GM23338 (cell line): ENCODE results near the gene CBFA2T2. TPM values are rescaled to one million over a fixed set of nuclear protein-coding genes. Genes with fewer than 3 reads are reported as not detected.
A peak's percentile ranks its signal among the peaks of the same experiment; 100 is the strongest.
"Not testable (repeated sequence)": the region's sequence is repeated elsewhere in the genome, so short reads cannot be mapped to it uniquely, and the experiment has no call there.

Source experiments
- ATAC-seq: fragments of 200-7000 bp; cut with Tn5 transposase; 3 replicates; pipeline ENCODE4 v1.9.1; 2020
- DNase-seq: peaks from one replicate; pipeline ENCODE4 v3.0.0-alpha.2; 2015; ENCODE audit warnings: low spot score
- H2AFZ ChIP-seq: fragments of 200-600 bp; sonication (generic); 2 replicates; pipeline ENCODE4 v1.8.0; 2016; ENCODE audit warnings: antibody characterized with exemption, mild to moderate bottlenecking, moderate library complexity
- H3F3A ChIP-seq: fragments of 200-600 bp; sonication (generic); replicated peaks from 2 replicates; pipeline ENCODE4 v1.8.0; 2017; ENCODE audit warnings: antibody characterized with exemption, mixed run types, low read depth
- H3K27ac ChIP-seq: fragments of 200-600 bp; sonication (generic); 2 replicates; pipeline ENCODE4 v1.6.1; 2016; ENCODE audit warnings: low read depth
- H3K27me3 ChIP-seq: fragments of 200-600 bp; sonication (generic); 2 replicates; pipeline ENCODE4 v1.8.0; 2016; ENCODE audit warnings: mild to moderate bottlenecking, mixed run types, moderate library complexity; ENCODE audit not compliant: insufficient read depth
- H3K36me3 ChIP-seq: fragments of 200-600 bp; sonication (generic); 2 replicates; pipeline ENCODE4 v1.8.0; 2016; ENCODE audit warnings: mild to moderate bottlenecking; ENCODE audit not compliant: insufficient read depth
- H3K4me1 ChIP-seq: fragments of 200-600 bp; sonication (generic); 2 replicates; pipeline ENCODE4 v1.8.0; 2016; ENCODE audit warnings: mild to moderate bottlenecking, moderate library complexity; ENCODE audit not compliant: insufficient read depth
- H3K4me2 ChIP-seq: fragments of 200-600 bp; sonication (generic); 2 replicates; pipeline ENCODE4 v1.7.1; 2017; ENCODE audit warnings: mixed run types
- H3K4me3 ChIP-seq: fragments of 200-600 bp; sonication (generic); 2 replicates; pipeline ENCODE4 v1.6.1; 2016; ENCODE audit warnings: mixed run types
- H3K79me2 ChIP-seq: fragments of 200-600 bp; sonication (generic); replicated peaks from 2 replicates; pipeline ENCODE4 v1.8.0; 2017; ENCODE audit warnings: mild to moderate bottlenecking; ENCODE audit not compliant: insufficient read depth
- H3K9me2 ChIP-seq: fragments of 200-600 bp; sonication (generic); 2 replicates; pipeline ENCODE4 v1.8.0; 2017; ENCODE audit not compliant: insufficient read depth
- H4K20me1 ChIP-seq: fragments of 200-600 bp; sonication (generic); replicated peaks from 2 replicates; pipeline ENCODE4 v1.8.0; 2017; ENCODE audit warnings: mild to moderate bottlenecking; ENCODE audit not compliant: insufficient read depth
- H3K27ac Mint-ChIP-seq: 2 replicates; pipeline ENCODE4 v1.8.0; 2020; ENCODE audit warnings: inconsistent platforms, mild to moderate bottlenecking, moderate library complexity, mixed read lengths
- H3K27me3 Mint-ChIP-seq: 3 replicates; pipeline ENCODE4 v1.8.0; 2022; ENCODE audit warnings: low read depth, mild to moderate bottlenecking, moderate library complexity, mixed read lengths, inconsistent platforms; ENCODE audit not compliant: insufficient read depth, poor library complexity
- H3K36me3 Mint-ChIP-seq: 3 replicates; pipeline ENCODE4 v1.8.0; 2021; ENCODE audit warnings: low read depth, mild to moderate bottlenecking, inconsistent platforms, moderate library complexity, mixed read lengths
- H3K4me1 Mint-ChIP-seq: 3 replicates; pipeline ENCODE4 v1.8.0; 2020; ENCODE audit warnings: mild to moderate bottlenecking, inconsistent platforms, mixed read lengths
- H3K4me3 Mint-ChIP-seq: 3 replicates; pipeline ENCODE4 v1.8.0; 2021; ENCODE audit warnings: moderate library complexity, mild to moderate bottlenecking, inconsistent platforms, mixed read lengths
- H3K9me3 Mint-ChIP-seq: 3 replicates; pipeline ENCODE4 v1.8.0; 2020; ENCODE audit warnings: moderate library complexity, mild to moderate bottlenecking, inconsistent platforms, mixed read lengths
- CREB1 ChIP-seq: fragments of 250-450 bp; sonication (Bioruptor Pico); IDR thresholded peaks from 2 replicates; pipeline ENCODE4 v1.5.0; 2020; ENCODE audit warnings: low read depth, mild to moderate bottlenecking, moderate library complexity
- EZH2 ChIP-seq: fragments of 200-600 bp; sonication (generic); IDR thresholded peaks from one replicate; pipeline ENCODE4 v1.8.0; 2017; ENCODE audit warnings: antibody characterized with exemption, mild to moderate bottlenecking, low read depth; ENCODE audit not compliant: unreplicated experiment
- EZH2phosphoT487 ChIP-seq: fragments of 200-600 bp; sonication (generic); IDR thresholded peaks from one replicate; pipeline ENCODE4 v1.8.1; 2018; ENCODE audit warnings: antibody characterized with exemption; ENCODE audit not compliant: unreplicated experiment
- NANOG ChIP-seq: IDR thresholded peaks from 2 replicates; pipeline ENCODE4 v1.6.1; 2016; ENCODE audit warnings: antibody characterized with exemption, borderline replicate concordance
- POLR2AphosphoS5 ChIP-seq: IDR thresholded peaks from 2 replicates; pipeline ENCODE4 v1.6.1; 2016; ENCODE audit warnings: antibody characterized with exemption, low read depth
- ZNF114 ChIP-seq: fragments of 250-450 bp; sonication (Bioruptor Pico); IDR thresholded peaks from 2 replicates; pipeline ENCODE4 v1.5.0; 2020; ENCODE audit warnings: mild to moderate bottlenecking, moderate library complexity
- ZNF331 ChIP-seq: fragments of 250-450 bp; sonication (Bioruptor Pico); IDR thresholded peaks from 2 replicates; pipeline ENCODE4 v1.5.0; 2020; ENCODE audit warnings: low read depth, mild to moderate bottlenecking, moderate library complexity
- polyA plus RNA-seq: library from polyadenylated mRNA; unstranded; fragments of >200 nt; fragmentation: Nextera tagmentation; extraction: Ambion mirVana; gene quantifications from 2 replicates; pipeline ENCODE4 v1.2.1, GENCODE V29; 2016
- total RNA-seq: library from RNA; depleted of rRNA; stranded (reverse); fragments of >200 nt; shearing (Covaris generic); gene quantifications from 2 replicates; pipeline ENCODE4 v1.2.3, GENCODE V29; 2014
- TF ChIP-seq, protein P1 (sequence below): fragments of 250-450 bp; sonication (Bioruptor Pico); IDR thresholded peaks from 2 replicates; pipeline ENCODE4 v1.5.0; 2020; ENCODE audit warnings: mild to moderate bottlenecking, moderate library complexity
- TF ChIP-seq, protein P2 (sequence below): IDR thresholded peaks from 2 replicates; pipeline ENCODE4 v1.6.1; 2016; ENCODE audit warnings: antibody characterized with exemption
- TF ChIP-seq, protein P3 (sequence below): IDR thresholded peaks from one replicate; pipeline ENCODE4 v1.6.1; 2018; ENCODE audit warnings: antibody characterized with exemption; ENCODE audit not compliant: unreplicated experiment

Gene CBFA2T2
- total and polyA plus RNA-seq, 2 experiments from 2014 or later = 12.7 to 15.8 TPM

DNA sequence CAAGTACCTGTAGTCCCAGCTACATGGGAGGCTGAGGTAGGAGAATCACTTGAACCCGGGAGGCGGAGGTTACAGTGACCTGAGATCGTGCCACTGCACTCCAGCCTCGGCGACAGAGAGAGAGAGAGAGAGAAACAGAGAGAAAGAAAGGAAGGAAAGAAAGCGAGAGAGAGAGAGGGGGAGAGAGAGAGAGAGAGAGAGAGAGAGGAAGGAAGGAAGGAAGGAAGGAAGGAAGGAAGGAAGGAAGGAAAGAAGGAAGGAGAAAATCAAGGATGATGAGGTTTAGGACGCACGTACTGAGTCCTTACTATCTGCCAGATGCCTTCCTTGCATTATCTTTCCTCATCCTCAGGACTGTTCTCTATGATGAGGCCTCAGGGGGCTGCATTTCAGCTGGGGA, 25.1 kb upstream of the CBFA2T2 start:
- not testable (repeated sequence) for H3K27ac ChIP-seq, H3K4me2 ChIP-seq, H3K4me1 Mint-ChIP-seq, H3K27me3 Mint-ChIP-seq, H3K9me2 ChIP-seq, H3K9me3 Mint-ChIP-seq, H3K36me3 Mint-ChIP-seq, ATAC-seq, H3K27ac Mint-ChIP-seq, H3K36me3 ChIP-seq, H4K20me1 ChIP-seq, H3F3A ChIP-seq, H3K4me3 ChIP-seq, H2AFZ ChIP-seq, H3K4me1 ChIP-seq, H3K79me2 ChIP-seq, H3K4me3 Mint-ChIP-seq, H3K27me3 ChIP-seq, DNase-seq

DNA sequence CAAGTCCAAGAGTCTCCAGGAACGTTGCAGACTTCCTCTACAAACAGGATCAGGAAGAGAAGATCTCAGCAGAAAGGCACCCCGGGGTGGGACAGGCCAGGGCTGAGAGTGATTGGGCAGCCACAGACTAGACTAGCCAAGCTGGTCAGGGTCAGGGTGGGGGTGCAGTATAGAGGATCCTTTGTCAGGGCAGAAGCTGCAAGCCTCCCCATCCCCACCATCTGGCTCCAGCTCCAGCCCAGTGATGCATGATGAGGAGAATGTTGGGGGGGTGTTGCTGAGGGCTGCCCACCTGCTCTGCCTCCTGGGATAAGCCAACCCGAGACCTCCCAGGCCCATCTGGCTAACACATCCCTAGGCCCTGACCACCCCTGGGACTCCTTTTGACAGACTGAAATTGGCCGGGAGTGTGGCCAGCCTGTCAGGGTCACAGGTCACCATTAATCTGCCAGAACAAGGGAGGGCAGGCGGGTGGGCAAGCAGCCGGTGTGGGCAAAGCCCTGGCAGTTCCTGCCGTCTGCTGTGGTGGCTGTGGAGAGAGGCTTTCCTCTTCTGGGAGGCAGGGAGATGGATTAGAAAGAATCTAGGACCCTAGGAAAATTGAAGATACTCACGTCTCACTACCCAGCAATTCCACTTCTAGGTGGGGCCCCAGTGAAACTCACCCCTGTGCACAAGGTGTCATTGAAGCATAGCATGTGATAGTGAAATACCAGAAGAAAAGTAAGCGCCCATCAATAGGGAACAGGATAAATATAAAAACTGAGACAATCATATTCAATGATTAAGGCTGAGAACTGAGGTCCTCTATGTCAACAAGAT, 24.2 kb upstream of the CBFA2T2 start:
- ATAC-seq (peak; percentile 26; the same call in 2 of the 3 replicates), DNase-seq (no peak)
- Mint-ChIP-seq H3K27ac (no peak overlapping the region), H3K9me3 (no peaks in the 10 kb centered on the region), H3K27me3 (peaks cover 2% of the 10 kb centered on the region), H3K4me1 (peaks cover 5% of the 10 kb centered on the region), H3K4me3 (no peak overlapping the region), H3K36me3 (no peaks in the 10 kb centered on the region)
- no peaks in the 10 kb centered on the region for H3K9me2 ChIP-seq
- no peak overlapping the region for H3K4me2 ChIP-seq
- no peak overlapping the region for H2AFZ ChIP-seq
- H3K4me3 ChIP-seq = no peak overlapping the region
- H3K27ac ChIP-seq = no peak overlapping the region
- no peaks in the 10 kb centered on the region for H3K4me1 ChIP-seq
- no peaks in the 10 kb centered on the region for H3K27me3 ChIP-seq
- no peaks in the 10 kb centered on the region for H3F3A ChIP-seq
- no peaks in the 10 kb centered on the region for H4K20me1 ChIP-seq
- no peaks in the 10 kb centered on the region for H3K36me3 ChIP-seq
- H3K79me2 ChIP-seq = no peaks in the 10 kb centered on the region
- TF ChIP-seq, protein P1, sequence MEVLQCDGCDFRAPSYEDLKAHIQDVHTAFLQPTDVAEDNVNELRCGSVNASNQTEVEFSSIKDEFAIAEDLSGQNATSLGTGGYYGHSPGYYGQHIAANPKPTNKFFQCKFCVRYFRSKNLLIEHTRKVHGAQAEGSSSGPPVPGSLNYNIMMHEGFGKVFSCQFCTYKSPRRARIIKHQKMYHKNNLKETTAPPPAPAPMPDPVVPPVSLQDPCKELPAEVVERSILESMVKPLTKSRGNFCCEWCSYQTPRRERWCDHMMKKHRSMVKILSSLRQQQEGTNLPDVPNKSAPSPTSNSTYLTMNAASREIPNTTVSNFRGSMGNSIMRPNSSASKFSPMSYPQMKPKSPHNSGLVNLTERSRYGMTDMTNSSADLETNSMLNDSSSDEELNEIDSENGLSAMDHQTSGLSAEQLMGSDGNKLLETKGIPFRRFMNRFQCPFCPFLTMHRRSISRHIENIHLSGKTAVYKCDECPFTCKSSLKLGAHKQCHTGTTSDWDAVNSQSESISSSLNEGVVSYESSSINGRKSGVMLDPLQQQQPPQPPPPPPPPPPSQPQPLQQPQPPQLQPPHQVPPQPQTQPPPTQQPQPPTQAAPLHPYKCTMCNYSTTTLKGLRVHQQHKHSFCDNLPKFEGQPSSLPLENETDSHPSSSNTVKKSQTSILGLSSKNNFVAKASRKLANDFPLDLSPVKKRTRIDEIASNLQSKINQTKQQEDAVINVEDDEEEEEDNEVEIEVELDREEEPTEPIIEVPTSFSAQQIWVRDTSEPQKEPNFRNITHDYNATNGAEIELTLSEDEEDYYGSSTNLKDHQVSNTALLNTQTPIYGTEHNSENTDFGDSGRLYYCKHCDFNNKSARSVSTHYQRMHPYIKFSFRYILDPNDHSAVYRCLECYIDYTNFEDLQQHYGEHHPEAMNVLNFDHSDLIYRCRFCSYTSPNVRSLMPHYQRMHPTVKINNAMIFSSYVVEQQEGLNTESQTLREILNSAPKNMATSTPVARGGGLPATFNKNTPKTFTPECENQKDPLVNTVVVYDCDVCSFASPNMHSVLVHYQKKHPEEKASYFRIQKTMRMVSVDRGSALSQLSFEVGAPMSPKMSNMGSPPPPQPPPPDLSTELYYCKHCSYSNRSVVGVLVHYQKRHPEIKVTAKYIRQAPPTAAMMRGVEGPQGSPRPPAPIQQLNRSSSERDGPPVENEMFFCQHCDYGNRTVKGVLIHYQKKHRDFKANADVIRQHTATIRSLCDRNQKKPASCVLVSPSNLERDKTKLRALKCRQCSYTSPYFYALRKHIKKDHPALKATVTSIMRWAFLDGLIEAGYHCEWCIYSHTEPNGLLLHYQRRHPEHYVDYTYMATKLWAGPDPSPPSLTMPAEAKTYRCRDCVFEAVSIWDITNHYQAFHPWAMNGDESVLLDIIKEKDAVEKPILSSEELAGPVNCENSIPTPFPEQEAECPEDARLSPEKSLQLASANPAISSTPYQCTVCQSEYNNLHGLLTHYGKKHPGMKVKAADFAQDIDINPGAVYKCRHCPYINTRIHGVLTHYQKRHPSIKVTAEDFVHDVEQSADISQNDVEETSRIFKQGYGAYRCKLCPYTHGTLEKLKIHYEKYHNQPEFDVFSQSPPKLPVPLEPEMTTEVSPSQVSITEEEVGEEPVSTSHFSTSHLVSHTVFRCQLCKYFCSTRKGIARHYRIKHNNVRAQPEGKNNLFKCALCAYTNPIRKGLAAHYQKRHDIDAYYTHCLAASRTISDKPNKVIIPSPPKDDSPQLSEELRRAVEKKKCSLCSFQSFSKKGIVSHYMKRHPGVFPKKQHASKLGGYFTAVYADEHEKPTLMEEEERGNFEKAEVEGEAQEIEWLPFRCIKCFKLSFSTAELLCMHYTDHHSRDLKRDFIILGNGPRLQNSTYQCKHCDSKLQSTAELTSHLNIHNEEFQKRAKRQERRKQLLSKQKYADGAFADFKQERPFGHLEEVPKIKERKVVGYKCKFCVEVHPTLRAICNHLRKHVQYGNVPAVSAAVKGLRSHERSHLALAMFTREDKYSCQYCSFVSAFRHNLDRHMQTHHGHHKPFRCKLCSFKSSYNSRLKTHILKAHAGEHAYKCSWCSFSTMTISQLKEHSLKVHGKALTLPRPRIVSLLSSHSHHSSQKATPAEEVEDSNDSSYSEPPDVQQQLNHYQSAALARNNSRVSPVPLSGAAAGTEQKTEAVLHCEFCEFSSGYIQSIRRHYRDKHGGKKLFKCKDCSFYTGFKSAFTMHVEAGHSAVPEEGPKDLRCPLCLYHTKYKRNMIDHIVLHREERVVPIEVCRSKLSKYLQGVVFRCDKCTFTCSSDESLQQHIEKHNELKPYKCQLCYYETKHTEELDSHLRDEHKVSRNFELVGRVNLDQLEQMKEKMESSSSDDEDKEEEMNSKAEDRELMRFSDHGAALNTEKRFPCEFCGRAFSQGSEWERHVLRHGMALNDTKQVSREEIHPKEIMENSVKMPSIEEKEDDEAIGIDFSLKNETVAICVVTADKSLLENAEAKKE (CRISPR knock-in tag) = no peak
- TF ChIP-seq EZH2phosphoT487 (no peak), NANOG (no peak), EZH2 (no peak), ZNF114 (CRISPR knock-in tag) (no peak), POLR2AphosphoS5 (no peak), ZNF331 (CRISPR knock-in tag) (no peak), CREB1 (CRISPR knock-in tag) (no peak)
- TF ChIP-seq, protein P2, sequence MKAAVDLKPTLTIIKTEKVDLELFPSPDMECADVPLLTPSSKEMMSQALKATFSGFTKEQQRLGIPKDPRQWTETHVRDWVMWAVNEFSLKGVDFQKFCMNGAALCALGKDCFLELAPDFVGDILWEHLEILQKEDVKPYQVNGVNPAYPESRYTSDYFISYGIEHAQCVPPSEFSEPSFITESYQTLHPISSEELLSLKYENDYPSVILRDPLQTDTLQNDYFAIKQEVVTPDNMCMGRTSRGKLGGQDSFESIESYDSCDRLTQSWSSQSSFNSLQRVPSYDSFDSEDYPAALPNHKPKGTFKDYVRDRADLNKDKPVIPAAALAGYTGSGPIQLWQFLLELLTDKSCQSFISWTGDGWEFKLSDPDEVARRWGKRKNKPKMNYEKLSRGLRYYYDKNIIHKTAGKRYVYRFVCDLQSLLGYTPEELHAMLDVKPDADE = no peak
- TF ChIP-seq, protein P3, sequence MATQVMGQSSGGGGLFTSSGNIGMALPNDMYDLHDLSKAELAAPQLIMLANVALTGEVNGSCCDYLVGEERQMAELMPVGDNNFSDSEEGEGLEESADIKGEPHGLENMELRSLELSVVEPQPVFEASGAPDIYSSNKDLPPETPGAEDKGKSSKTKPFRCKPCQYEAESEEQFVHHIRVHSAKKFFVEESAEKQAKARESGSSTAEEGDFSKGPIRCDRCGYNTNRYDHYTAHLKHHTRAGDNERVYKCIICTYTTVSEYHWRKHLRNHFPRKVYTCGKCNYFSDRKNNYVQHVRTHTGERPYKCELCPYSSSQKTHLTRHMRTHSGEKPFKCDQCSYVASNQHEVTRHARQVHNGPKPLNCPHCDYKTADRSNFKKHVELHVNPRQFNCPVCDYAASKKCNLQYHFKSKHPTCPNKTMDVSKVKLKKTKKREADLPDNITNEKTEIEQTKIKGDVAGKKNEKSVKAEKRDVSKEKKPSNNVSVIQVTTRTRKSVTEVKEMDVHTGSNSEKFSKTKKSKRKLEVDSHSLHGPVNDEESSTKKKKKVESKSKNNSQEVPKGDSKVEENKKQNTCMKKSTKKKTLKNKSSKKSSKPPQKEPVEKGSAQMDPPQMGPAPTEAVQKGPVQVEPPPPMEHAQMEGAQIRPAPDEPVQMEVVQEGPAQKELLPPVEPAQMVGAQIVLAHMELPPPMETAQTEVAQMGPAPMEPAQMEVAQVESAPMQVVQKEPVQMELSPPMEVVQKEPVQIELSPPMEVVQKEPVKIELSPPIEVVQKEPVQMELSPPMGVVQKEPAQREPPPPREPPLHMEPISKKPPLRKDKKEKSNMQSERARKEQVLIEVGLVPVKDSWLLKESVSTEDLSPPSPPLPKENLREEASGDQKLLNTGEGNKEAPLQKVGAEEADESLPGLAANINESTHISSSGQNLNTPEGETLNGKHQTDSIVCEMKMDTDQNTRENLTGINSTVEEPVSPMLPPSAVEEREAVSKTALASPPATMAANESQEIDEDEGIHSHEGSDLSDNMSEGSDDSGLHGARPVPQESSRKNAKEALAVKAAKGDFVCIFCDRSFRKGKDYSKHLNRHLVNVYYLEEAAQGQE = no peak
